Cardiac muscle cell (in vitro differentiated cells and primary cell): ENCODE results near the gene PEAR1. TPM values are rescaled to one million over a fixed set of nuclear protein-coding genes. Genes with fewer than 3 reads are reported as not detected.

Experiments
- DNase-seq, 2 donors: peaks; one replicate each; pipeline versions ENCODE4 v3.0.0 to v3.0.0-alpha.2; 2010 to 2017; ENCODE audit warnings: low read depth in 1 of 2, low spot score in 1 of 2
- H3K27ac ChIP-seq: fragments of 200-600 bp; sonication (generic); 2 replicates; pipeline ENCODE4 v1.5.1; 2016
- H3K27me3 ChIP-seq: fragments of 200-600 bp; sonication (generic); 2 replicates; pipeline ENCODE4 v1.6.0; 2016; ENCODE audit warnings: control low read depth
- H3K36me3 ChIP-seq: fragments of 200-600 bp; sonication (generic); 2 replicates; pipeline ENCODE4 v1.5.1; 2016; ENCODE audit warnings: control low read depth
- H3K4me1 ChIP-seq: fragments of 200-600 bp; sonication (generic); 2 replicates; pipeline ENCODE4 v1.8.1; 2017; ENCODE audit warnings: low read depth, mild to moderate bottlenecking, mixed run types
- H3K4me3 ChIP-seq: fragments of 200-600 bp; sonication (generic); 2 replicates; pipeline ENCODE4 v1.5.1; 2016; ENCODE audit warnings: mild to moderate bottlenecking
- H3K9me3 ChIP-seq: fragments of 200-600 bp; sonication (generic); 2 replicates; pipeline ENCODE4 v1.5.1; 2017; ENCODE audit warnings: low read depth, mild to moderate bottlenecking, control low read depth
- polyA plus RNA-seq: library from polyadenylated mRNA; unstranded; fragments of >200 nt; fragmentation: Nextera tagmentation; extraction: Ambion mirVana; gene quantifications from 2 replicates; pipeline ENCODE4 v1.2.1, GENCODE V29; 2016
- total RNA-seq: library from RNA; depleted of rRNA; stranded (reverse); fragments of >200 nt; gene quantifications from 2 replicates; pipeline ENCODE4 v1.2.3, GENCODE V29; 2016
- TF ChIP-seq, protein P1 (sequence below): IDR thresholded peaks from 2 replicates; pipeline ENCODE4 v1.5.1; 2012; ENCODE audit warnings: low read depth, mild to moderate bottlenecking, low read length

Gene PEAR1
- total and polyA plus RNA-seq, 2 experiments from 2014 or later, result 0.57 to 1.1 TPM

DNA sequence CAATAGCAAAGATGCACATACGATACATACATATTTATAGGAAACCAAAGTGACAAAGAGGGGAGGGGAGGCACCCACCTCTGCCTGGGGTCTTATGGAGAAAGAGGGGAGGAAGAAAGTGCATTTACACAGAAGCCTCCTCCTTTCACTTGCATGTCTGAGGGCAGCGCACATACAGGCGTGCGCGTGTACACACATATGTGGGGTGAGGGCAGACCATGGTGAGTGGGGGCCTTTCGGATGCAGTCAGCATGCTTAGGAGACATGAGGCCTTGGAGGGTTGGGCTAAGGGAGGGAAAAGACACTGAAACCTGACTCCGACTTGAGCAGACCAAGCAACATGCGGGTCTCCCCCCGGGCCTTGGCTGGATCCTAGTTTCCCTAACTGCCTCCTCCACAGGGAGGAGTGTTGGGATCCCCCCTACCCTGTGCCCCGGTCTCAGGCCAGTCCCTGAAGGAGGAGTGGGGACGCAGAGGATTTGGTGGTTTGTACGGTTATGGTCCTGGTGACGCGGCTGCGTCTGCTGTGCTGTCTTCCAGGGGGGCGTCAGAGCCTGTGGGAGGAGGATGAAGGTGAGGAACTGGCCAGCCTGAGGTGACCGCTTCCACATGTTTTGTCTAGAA is 42.1 kb downstream of the PEAR1 start:
- DNase-seq, result no peak
- TF ChIP-seq, protein P1, sequence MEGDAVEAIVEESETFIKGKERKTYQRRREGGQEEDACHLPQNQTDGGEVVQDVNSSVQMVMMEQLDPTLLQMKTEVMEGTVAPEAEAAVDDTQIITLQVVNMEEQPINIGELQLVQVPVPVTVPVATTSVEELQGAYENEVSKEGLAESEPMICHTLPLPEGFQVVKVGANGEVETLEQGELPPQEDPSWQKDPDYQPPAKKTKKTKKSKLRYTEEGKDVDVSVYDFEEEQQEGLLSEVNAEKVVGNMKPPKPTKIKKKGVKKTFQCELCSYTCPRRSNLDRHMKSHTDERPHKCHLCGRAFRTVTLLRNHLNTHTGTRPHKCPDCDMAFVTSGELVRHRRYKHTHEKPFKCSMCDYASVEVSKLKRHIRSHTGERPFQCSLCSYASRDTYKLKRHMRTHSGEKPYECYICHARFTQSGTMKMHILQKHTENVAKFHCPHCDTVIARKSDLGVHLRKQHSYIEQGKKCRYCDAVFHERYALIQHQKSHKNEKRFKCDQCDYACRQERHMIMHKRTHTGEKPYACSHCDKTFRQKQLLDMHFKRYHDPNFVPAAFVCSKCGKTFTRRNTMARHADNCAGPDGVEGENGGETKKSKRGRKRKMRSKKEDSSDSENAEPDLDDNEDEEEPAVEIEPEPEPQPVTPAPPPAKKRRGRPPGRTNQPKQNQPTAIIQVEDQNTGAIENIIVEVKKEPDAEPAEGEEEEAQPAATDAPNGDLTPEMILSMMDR, result no peak
- no peaks in the 10 kb centered on the region for H3K27me3 ChIP-seq
- no peak overlapping the region for H3K27ac ChIP-seq
- H3K36me3 ChIP-seq, result peaks cover 24% of the 10 kb centered on the region
- H3K9me3 ChIP-seq, result no peaks in the 10 kb centered on the region
- H3K4me3 ChIP-seq, result no peak overlapping the region
- H3K4me1 ChIP-seq, result no peaks in the 10 kb centered on the region

DNA sequence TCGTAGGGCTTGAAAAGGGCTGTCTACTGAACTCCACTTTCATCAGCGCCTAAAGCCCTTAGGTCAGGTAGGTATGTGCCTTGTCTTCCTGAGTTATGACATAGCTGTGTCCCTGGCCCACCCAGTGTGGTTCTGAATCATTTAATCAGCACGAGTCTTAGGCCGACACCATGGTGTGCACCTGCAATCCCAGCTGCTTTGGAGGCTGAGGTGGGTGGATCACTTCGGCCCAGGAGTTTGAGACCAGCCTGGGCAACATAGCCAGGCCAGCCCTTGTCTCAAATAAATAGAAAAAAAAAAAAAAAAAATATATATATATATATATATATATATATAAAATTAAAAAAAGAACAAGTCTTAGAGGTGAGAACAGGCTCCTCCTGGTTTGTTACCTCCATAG is 42.7 kb downstream of the PEAR1 start:
- Histone ChIP-seq H3K36me3 (peaks cover 24% of the 10 kb centered on the region), H3K27ac (no peak overlapping the region), H3K27me3 (no peaks in the 10 kb centered on the region), H3K4me1 (no peaks in the 10 kb centered on the region), H3K9me3 (no peaks in the 10 kb centered on the region), H3K4me3 (no peak overlapping the region)
- DNase-seq, result no peak
- TF ChIP-seq, protein P1, result no peak

DNA sequence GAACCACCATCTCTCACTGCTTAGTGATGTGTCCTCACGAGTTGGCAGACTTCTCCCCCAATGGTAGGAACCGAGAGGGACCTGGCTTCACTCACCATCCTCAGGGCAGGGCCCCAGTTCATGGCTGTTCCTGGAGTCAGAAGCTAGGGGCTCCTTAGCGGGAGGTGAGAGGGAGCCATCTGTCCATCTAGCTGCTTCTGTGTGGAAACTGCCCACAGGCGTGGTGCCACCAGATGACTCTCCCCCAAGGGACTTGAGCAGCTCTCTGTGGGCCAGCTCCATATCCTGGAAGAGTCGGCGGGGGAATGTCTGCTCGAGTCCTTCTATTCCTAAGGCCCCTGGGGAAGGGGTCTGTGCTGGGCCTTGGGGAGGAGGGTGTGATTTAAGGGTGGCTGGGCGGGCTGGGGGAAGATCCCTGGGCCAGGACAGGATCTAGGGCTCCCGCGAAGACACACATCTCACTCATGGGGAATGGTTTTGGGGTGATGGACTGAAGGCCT is 43.3 kb downstream of the PEAR1 start:
- no peak for DNase-seq
- Histone ChIP-seq H3K4me1 (no peaks in the 10 kb centered on the region), H3K27ac (no peak overlapping the region), H3K4me3 (no peak overlapping the region), H3K36me3 (peaks cover 24% of the 10 kb centered on the region), H3K27me3 (no peaks in the 10 kb centered on the region), H3K9me3 (no peaks in the 10 kb centered on the region)
- TF ChIP-seq, protein P1, result no peak

DNA sequence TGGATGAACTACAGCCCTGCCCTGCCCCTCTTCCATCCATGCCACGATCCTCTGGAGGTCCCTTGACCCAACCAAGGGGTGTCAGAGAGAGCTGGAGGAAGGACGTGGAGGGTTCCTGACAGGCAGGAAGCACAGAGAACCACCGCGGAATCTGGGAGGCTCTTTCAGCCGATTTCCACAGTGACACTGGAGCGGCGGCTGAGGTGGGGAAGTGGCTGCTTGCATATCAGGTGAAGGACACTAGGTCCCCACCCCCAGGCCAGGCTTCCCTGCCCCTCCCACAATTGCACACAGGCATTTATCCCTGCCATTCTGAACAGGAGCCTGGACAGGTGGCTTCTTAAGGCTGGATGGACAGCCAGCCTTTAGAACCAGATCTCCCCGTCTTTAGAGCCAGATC is 44.4 kb downstream of the PEAR1 start:
- no peaks in the 10 kb centered on the region for H3K27me3 ChIP-seq
- no peak overlapping the region for H3K27ac ChIP-seq
- no peaks in the 10 kb centered on the region for H3K9me3 ChIP-seq
- H3K36me3 ChIP-seq, result peaks cover 26% of the 10 kb centered on the region
- TF ChIP-seq, protein P1, result no peak
- H3K4me3 ChIP-seq, result no peak overlapping the region
- H3K4me1 ChIP-seq, result no peaks in the 10 kb centered on the region
- no peak for DNase-seq

DNA sequence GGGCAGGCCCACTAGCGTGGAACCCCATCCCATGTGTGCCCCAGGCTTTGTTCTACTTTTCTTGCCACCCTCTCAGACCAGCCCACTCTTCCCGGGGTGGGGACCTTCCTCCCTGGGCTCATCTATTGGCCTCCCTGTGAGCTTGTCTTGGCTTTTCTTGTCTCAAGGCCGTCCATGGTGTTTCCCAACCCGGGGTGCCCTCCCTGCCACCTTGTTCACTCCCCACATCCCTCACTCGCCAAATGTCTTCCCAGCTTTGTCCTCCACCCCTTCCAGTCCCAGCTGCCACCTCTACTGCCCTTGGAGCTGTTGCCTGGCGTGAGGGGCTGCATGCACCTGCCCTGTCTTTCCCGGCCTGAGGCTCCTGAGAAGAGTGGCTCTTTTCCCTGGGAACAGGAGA is 45.3 kb downstream of the PEAR1 start:
- Histone ChIP-seq H3K27me3 (no peaks in the 10 kb centered on the region), H3K9me3 (no peaks in the 10 kb centered on the region), H3K27ac (no peak overlapping the region), H3K36me3 (peaks cover 26% of the 10 kb centered on the region), H3K4me1 (no peaks in the 10 kb centered on the region), H3K4me3 (no peak overlapping the region)
- DNase-seq, result no peak
- TF ChIP-seq, protein P1, result no peak
